Esophagus muscularis mucosa (tissue), 2 donors: ENCODE data around the gene MAP3K2.

Experiments used
- EP300 ChIP-seq: sonication (generic); formaldehyde crosslinking; IDR thresholded peaks from one replicate; pipeline ENCODE4 v1.6.1; 2017; ENCODE audit warnings: antibody characterized with exemption
- POLR2A ChIP-seq: fragments of 450-650 bp; IDR thresholded peaks from one replicate; pipeline ENCODE4 v1.6.1; 2017; ENCODE audit warnings: antibody characterized with exemption, moderate library complexity, mild to moderate bottlenecking, low read depth

DNA sequence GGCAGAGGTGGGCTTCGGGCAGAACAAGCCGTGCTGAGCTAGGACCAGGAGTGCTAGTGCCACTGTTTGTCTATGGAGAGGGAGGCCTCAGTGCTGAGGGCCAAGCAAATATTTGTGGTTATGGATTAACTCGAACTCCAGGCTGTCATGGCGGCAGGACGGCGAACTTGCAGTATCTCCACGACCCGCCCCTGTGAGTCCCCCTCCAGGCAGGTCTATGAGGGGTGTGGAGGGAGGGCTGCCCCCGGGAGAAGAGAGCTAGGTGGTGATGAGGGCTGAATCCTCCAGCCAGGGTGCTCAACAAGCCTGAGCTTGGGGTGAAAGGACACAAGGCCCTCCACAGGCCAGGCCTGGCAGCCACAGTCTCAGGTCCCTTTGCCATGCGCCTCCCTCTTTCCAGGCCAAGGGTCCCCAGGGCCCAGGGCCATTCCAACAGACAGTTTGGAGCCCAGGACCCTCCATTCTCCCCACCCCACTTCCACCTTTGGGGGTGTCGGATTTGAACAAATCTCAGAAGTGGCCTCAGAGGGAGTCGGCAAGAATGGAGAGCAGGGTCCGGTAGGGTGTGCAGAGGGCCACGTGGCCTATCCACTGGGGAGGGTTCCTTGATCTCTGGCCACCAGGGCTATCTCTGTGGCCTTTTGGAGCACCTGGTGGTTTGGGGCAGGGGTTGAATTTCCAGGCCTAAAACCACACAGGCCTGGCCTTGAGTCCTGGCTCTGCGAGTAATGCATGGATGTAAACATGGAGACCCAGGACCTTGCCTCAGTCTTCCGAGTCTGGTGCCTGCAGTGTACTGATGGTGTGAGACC lies 30.7 kb upstream of the MAP3K2 start, which contains the start of gene PROC:
- TF ChIP-seq POLR2A = no peak
- no peak for TF ChIP-seq EP300
